Testis (tissue), 3 donors: ENCODE data around the gene GRIN2C. TPM values are rescaled to one million over a fixed set of nuclear protein-coding genes. Genes with fewer than 3 reads are reported as not detected.

Source experiments
- DNase-seq: peaks from one replicate; pipeline ENCODE4 v3.0.0-alpha.2; 2019
- H3K27ac ChIP-seq, 2 donors: fragments of 200-600 bp; sonication (generic); one replicate each; pipeline ENCODE4 v1.5.1; 2019
- H3K27me3 ChIP-seq: fragments of 200-600 bp; sonication (generic); one replicate; pipeline ENCODE4 v1.5.1; 2019
- H3K36me3 ChIP-seq: fragments of 200-600 bp; sonication (generic); one replicate; pipeline ENCODE4 v1.5.1; 2017; ENCODE audit warnings: low read depth; ENCODE audit errors: missing control alignments
- H3K4me1 ChIP-seq: fragments of 200-600 bp; sonication (generic); one replicate; pipeline ENCODE4 v1.5.1; 2019
- H3K4me3 ChIP-seq, 2 donors: fragments of 200-600 bp; sonication (generic); one replicate each; pipeline ENCODE4 v1.5.1; 2017 to 2019
- H3K9me3 ChIP-seq: fragments of 200-600 bp; sonication (generic); one replicate; pipeline ENCODE4 v1.5.1; 2017
- POLR2A ChIP-seq: fragments of 450-650 bp; IDR thresholded peaks from one replicate; pipeline ENCODE4 v1.6.1; 2017; ENCODE audit warnings: antibody characterized with exemption, mild to moderate bottlenecking, moderate library complexity
- WGBS, 2 donors: methylation state at CpG; one replicate each; pipeline ENCODE4 v1.1.5; 2018; 5-methylcytosine and 5-hydroxymethylcytosine counted together
- intact Hi-C: fragments of 100-400 bp; cut with DNase I; formaldehyde crosslinking; loops from one replicate; pipeline ENCODE4 v1.15.1; 2023; ENCODE audit warnings: low total_unique reads
- polyA plus RNA-seq: library from polyadenylated mRNA; stranded (reverse); fragments of 350-450 nt; fragmentation: Illumina TruSeq; extraction: RNeasy Lipid Tissue Mini Kit (QIAGEN cat#74804); gene quantifications from one replicate; pipeline ENCODE4 v1.2.3, GENCODE V29; 2014; ENCODE audit warnings: low read depth, low replicate concordance; ENCODE audit not compliant: insufficient read depth
- total RNA-seq, 2 donors: library from RNA; depleted of rRNA; stranded (reverse); fragments of >200 nt; gene quantifications; one replicate each; pipeline ENCODE4 v1.2.3, GENCODE V29; 2016
- TF ChIP-seq, protein P1 (sequence below), 3 experiments: fragments of 450-650 bp in 2 of 3; fragments of 200-600 bp in 1 of 3; sonication (generic) in 1 of 3; IDR thresholded peaks; one replicate each; pipeline ENCODE4 v1.5.1; 2016 to 2019; ENCODE audit warnings: antibody characterized with exemption in 3 of 3, mild to moderate bottlenecking in 2 of 3, moderate library complexity in 1 of 3

The GRIN2C gene
- total and polyA plus RNA-seq, 3 donors from 2014 or later, result 7.7 to 20.8 (median 20.1) TPM

DNA sequence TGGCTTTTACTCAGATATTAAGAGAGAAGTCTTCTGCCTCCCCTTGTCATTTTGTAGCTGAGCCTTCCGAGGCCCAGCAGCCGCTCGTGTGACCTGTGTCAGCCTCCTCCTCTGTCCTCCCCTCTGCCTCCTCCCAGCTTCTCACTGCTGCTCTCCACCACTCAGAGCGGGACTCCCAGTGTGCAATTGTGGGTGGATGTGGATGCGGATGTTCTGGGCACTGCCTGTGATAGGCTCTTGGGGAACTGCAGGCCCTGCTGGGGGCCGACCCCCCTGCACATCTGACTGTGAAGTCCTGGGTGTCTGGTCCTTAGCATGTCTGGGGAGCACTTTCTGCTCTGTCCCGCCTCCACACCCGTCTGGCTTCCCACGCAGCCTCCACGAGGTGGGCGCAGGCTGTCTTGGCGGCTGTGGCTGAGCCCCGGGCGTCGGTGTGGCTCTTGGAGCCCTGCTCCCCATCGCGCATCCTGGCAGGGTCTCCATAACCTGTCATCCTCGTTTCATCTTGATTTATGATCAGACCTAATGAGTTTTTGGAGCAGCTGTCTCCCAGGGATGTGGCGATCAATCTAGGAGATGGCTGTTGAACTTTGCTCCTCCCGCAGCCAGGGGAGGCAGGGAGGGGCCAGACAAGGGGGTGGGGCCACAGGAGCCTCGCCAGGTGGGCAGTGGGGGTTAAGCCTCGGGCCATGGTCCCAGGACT lies 28.1 kb downstream of the GRIN2C start:
- intact Hi-C loops, result no loop called here
- TF ChIP-seq, protein P1, sequence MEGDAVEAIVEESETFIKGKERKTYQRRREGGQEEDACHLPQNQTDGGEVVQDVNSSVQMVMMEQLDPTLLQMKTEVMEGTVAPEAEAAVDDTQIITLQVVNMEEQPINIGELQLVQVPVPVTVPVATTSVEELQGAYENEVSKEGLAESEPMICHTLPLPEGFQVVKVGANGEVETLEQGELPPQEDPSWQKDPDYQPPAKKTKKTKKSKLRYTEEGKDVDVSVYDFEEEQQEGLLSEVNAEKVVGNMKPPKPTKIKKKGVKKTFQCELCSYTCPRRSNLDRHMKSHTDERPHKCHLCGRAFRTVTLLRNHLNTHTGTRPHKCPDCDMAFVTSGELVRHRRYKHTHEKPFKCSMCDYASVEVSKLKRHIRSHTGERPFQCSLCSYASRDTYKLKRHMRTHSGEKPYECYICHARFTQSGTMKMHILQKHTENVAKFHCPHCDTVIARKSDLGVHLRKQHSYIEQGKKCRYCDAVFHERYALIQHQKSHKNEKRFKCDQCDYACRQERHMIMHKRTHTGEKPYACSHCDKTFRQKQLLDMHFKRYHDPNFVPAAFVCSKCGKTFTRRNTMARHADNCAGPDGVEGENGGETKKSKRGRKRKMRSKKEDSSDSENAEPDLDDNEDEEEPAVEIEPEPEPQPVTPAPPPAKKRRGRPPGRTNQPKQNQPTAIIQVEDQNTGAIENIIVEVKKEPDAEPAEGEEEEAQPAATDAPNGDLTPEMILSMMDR (IDR thresholded peaks at IDR 0.05), result no peak
- no peak for TF ChIP-seq POLR2A
- no peak for DNase-seq
- no peak overlapping the region for H3K27ac ChIP-seq
- no peaks in the 10 kb centered on the region for H3K9me3 ChIP-seq
- H3K4me3 ChIP-seq, result no peak overlapping the region
- no peaks in the 10 kb centered on the region for H3K4me1 ChIP-seq
- 70 to 87% methylated on average over 19 to 22 of the region's 22 CpGs for WGBS, 2 donors
- no peaks in the 10 kb centered on the region for H3K36me3 ChIP-seq
- H3K27me3 ChIP-seq, result no peaks in the 10 kb centered on the region

DNA sequence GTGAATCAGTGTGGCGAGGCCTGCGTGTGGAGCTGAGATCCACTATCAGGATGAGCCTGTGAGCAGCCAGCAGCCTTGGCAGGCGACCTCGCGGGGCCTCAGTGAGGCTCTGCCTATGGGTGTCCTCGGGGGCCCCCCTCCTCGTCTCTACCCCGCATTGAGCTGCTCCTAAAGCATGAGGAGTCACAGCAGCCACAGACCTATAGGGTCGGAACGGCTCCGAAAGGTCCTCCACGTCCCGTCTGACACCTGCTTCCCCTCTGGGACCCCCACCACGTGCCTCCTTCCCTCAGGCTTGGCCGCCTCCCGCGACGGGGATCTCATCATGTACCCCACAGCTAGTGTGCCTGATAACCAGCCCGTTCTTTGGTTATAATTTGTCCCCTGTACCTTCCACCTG lies 28.8 kb downstream of the GRIN2C start:
- H3K27me3 ChIP-seq, result no peaks in the 10 kb centered on the region
- 80 to 92% methylated on average over 9 to 19 of the region's 19 CpGs for WGBS, 2 donors
- no peak for TF ChIP-seq POLR2A
- TF ChIP-seq, protein P1 (IDR thresholded peaks at IDR 0.05), result no peak
- H3K4me3 ChIP-seq, result no peak overlapping the region
- H3K27ac ChIP-seq, result no peak overlapping the region
- intact Hi-C loops, result no loop called here
- H3K36me3 ChIP-seq, result no peaks in the 10 kb centered on the region
- no peak for DNase-seq
- H3K4me1 ChIP-seq, result no peaks in the 10 kb centered on the region
- no peaks in the 10 kb centered on the region for H3K9me3 ChIP-seq

DNA sequence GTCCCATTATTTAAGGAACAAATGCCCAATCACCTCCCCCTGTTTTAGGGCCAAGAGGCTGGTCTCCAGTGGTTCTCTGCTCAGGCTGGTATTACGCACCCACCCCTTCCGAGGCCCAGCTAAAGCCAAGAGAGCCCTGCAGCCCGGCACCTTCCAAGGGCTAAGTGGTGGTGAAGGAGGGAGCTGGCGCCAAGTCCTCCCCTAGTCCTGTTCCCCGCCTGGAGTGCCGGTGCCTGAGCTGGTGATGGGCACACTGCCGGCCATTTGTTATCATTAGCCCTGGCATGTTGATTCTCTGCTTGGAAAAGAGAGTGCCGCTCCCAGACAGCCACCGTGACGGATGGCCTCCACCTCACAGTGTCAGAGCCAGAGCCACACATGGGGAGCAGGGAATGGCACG lies 31.9 kb downstream of the GRIN2C start:
- TF ChIP-seq POLR2A, result no peak
- TF ChIP-seq, protein P1 (IDR thresholded peaks at IDR 0.05), result no peak
- no peaks in the 10 kb centered on the region for H3K27me3 ChIP-seq
- H3K9me3 ChIP-seq, result no peaks in the 10 kb centered on the region
- no peak for DNase-seq
- H3K4me3 ChIP-seq, result no peak overlapping the region
- WGBS, 2 donors, result 90 to 96% methylated on average over 9 to 11 of the region's 11 CpGs
- intact Hi-C loops, result no loop called here
- H3K27ac ChIP-seq, result no peak overlapping the region
- H3K4me1 ChIP-seq, result peaks cover 2% of the 10 kb centered on the region
- H3K36me3 ChIP-seq, result no peaks in the 10 kb centered on the region

DNA sequence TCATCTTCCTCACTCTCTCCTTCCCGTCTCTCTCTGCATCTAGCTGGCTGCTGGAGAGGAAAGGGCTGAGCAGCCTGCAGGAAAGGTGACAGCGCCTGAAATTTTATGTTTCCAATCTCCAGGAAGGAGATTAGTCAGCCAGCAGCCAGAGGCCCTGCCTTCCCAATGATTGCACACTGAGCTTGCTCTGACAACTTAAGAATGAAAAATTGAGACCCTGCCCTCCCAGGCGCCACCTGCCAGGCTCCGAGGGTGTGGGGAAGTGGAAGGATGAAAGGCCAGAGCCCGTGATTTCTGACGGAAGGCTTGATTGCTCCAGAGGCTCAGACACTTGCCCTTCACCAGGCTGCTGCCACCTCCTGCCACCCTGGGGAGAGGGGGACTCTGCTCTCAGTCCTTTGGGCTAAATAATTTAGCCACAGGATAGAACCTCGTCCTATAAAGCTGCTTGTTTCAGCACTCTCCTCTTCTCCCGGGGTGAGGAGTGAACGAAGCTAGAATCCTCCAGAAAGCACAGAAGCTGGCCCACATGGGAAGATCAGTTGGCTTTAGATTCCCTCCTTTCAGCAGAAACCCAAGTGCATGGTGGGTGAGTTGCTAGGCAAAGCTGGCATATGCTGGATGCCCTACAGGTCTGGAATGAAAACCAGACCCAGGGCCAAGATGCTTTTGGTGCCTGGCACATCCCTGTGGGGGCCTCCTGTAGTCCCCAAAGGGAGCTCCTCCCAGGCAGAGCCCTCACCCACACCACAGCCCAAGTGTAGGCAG lies 33.5 kb downstream of the GRIN2C start:
- Histone ChIP-seq H3K4me1 (peaks cover 2% of the 10 kb centered on the region), H3K4me3 (no peak overlapping the region), H3K9me3 (no peaks in the 10 kb centered on the region), H3K27me3 (no peaks in the 10 kb centered on the region), H3K36me3 (no peaks in the 10 kb centered on the region), H3K27ac (no peak overlapping the region)
- intact Hi-C loops, result no loop called here
- no peak for TF ChIP-seq POLR2A
- TF ChIP-seq, protein P1 (IDR thresholded peaks at IDR 0.05), result no peak
- no peak for DNase-seq
- WGBS, 2 donors, result 90 to 95% methylated on average over 9 of the region's 9 CpGs
